SK-N-MC (cell line): ENCODE data around the gene PAGE3.

Experiments
- DNase-seq: peaks from one replicate; pipeline ENCODE4 v3.0.0-alpha.2; 2011; ENCODE audit warnings: low read depth, low spot score
- H3K27ac ChIP-seq: fragments of 200-600 bp; sonication (generic); 2 replicates; pipeline ENCODE4 v1.5.1; 2016; ENCODE audit warnings: mixed run types
- H3K36me3 ChIP-seq: fragments of 200-600 bp; sonication (generic); 2 replicates; pipeline ENCODE4 v1.6.1; 2017; ENCODE audit warnings: antibody characterized with exemption, low read length, mixed read lengths; ENCODE audit not compliant: insufficient read depth
- H3K4me3 ChIP-seq: fragments of 200-600 bp; sonication (generic); 2 replicates; pipeline ENCODE4 v1.5.1; 2016
- H3K9ac ChIP-seq: fragments of 200-600 bp; sonication (generic); 2 replicates; pipeline ENCODE4 v1.8.0; 2017; ENCODE audit warnings: mixed run types, mixed read lengths; ENCODE audit not compliant: insufficient read length
- H3K9me3 ChIP-seq: fragments of 200-600 bp; sonication (generic); 2 replicates; pipeline ENCODE4 v1.6.1; 2017; ENCODE audit warnings: low read depth, mild to moderate bottlenecking, antibody characterized with exemption, low read length, moderate library complexity, mixed read lengths
- EZH2 ChIP-seq: fragments of 200-600 bp; sonication (generic); IDR thresholded peaks from one replicate; pipeline ENCODE4 v1.6.1; 2017; ENCODE audit warnings: antibody characterized with exemption
- FOXP2 ChIP-seq: optimal IDR thresholded peaks from 2 replicates; pipeline ENCODE3; 2011; ENCODE audit warnings: mild to moderate bottlenecking, moderate library complexity; ENCODE audit not compliant: insufficient read depth; ENCODE audit errors: extremely low read length, control extremely low read depth
- POLR2AphosphoS5 ChIP-seq: IDR thresholded peaks from 2 replicates; pipeline ENCODE4 v1.6.1; 2012; ENCODE audit warnings: mild to moderate bottlenecking, low read depth, low read length, borderline replicate concordance

PAGE3 gene

DNA sequence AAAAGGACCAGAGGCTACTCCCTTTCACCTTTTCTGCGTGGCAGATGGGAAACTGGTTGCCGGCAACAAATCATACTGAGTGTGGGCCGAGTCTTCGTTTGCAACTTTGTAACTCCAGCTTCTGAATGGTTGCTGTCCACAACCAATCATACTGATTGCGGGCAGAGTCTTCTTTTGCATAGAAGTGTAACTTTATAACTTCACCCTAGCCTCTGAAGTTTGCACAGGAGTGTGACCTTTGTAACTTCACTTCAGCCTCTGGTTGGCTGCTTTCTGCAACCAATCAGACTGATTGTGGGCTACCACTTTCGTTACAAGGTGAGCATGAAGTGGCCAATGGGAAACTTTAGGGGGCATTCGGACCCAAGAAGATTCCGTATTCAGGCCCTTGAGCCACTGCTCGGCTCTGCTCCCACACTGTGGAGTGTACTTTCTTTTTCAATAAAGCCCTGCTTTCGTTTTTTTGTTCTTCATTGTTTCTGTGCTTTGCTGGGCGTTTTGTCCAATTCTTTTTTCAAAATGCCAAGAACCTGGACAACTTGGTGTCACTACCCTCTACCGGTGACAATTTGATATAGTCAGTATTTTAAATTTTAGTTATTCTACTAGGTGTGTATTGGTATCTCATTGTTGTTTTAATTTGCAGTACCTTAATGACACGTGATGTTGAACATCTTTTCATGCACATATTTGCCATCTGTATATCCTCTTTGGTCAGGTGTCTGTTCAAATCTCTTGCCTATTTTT lies 53.6 kb downstream of the PAGE3 start:
- no peak overlapping the region for H3K9ac ChIP-seq
- no peaks in the 10 kb centered on the region for H3K9me3 ChIP-seq
- H3K27ac ChIP-seq, result no peak overlapping the region
- TF ChIP-seq POLR2AphosphoS5 (no peak), FOXP2 (no peak), EZH2 (no peak)
- no peak for DNase-seq
- no peaks in the 10 kb centered on the region for H3K36me3 ChIP-seq
- H3K4me3 ChIP-seq, result no peak overlapping the region
